ENCODE data around the gene CAPN8. TPM values are rescaled to one million over a fixed set of nuclear protein-coding genes. Genes with fewer than 3 reads are reported as not detected.

CAPN8 gene
- total RNA-seq, 2 donors from 2014 or later: 52.6 to 102 TPM

DNA sequence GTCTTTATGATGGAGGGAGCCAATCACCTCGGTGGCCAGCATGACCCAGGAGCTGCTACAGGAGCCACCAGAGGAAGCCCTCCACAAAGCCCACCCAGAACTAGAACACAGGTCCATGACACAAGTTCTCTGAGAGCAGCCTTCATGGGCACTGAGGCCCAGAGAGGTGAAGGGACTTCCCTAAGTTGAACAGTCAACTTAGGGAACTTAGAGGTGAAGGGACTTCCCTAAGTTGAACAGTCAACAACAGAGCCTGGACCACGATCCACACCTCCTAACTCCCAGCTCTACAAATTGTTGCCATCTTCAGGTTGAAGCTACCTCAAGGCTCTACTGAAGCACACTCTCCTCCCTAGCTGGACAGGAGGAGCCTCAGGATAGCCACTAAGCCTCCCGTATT, 139.5 kb downstream of the CAPN8 start:
- no peak for DNase-seq
- no peaks in the 10 kb centered on the region for H3K36me3 ChIP-seq
- no peaks in the 10 kb centered on the region for H3K27me3 ChIP-seq
- H3K4me1 ChIP-seq: no peaks in the 10 kb centered on the region
- no peak overlapping the region for H3K27ac ChIP-seq
- no peaks in the 10 kb centered on the region for H3K9me3 ChIP-seq
- no peak overlapping the region for H3K9ac ChIP-seq (ENCODE audit: low read depth in 2 of 2, low read length in 2 of 2)
- no peak overlapping the region for H3K4me3 ChIP-seq
- TF ChIP-seq, protein P1, sequence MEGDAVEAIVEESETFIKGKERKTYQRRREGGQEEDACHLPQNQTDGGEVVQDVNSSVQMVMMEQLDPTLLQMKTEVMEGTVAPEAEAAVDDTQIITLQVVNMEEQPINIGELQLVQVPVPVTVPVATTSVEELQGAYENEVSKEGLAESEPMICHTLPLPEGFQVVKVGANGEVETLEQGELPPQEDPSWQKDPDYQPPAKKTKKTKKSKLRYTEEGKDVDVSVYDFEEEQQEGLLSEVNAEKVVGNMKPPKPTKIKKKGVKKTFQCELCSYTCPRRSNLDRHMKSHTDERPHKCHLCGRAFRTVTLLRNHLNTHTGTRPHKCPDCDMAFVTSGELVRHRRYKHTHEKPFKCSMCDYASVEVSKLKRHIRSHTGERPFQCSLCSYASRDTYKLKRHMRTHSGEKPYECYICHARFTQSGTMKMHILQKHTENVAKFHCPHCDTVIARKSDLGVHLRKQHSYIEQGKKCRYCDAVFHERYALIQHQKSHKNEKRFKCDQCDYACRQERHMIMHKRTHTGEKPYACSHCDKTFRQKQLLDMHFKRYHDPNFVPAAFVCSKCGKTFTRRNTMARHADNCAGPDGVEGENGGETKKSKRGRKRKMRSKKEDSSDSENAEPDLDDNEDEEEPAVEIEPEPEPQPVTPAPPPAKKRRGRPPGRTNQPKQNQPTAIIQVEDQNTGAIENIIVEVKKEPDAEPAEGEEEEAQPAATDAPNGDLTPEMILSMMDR (IDR thresholded peaks at IDR 0.05): no peak
- intact Hi-C loops (cut with DNase I): no loop called here

DNA sequence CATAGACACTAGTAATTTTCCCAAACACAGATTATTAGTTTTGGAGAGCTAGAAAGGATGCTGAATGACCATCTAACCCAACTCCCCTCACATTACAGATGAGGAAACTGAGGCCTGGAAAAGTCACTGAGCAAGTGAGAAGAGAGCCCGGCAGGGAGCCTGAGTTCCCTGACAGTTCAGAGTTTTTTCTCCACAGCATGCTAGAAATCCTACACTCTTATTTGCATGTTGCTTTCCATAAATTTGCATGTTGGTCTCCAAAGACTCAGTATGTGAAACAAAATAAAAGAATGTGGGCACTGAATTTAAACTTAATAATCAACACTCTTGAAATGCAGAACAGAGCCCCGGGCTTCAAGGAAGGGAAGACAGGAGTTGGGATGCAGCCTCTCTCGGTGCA, 140.0 kb downstream of the CAPN8 start:
- H3K27me3 ChIP-seq: no peaks in the 10 kb centered on the region

DNA sequence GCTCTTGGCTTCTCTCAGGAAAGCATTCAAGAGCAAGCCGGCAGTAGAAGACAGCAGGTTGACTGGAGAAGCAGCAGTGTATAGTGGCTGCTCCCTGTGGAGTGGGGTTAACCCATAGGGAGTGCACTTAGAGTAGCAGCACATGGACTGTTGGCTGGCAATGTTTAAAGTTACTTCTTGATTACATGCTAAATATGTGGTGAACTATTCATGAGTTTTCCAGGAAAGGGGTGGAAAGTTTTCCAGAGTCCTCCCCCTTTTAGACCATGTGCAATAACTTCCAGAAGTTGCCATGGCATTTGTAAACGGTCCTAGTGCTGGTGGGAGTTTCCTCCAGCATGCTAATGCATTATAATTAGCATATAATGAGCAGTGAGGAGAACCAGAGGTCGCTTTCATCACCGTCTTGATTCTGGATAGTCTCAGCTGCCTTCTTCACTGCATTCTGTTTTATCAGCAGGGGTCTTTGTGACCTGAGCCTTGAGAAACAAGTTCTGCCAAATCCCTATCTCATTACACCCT, 140.5 kb downstream of the CAPN8 start:
- Histone ChIP-seq H3K27me3 (no peaks in the 10 kb centered on the region), H3K4me3 (no peak overlapping the region), H3K9ac (ENCODE audit: low read depth in 2 of 2, low read length in 2 of 2) (no peak overlapping the region), H3K4me1 (no peaks in the 10 kb centered on the region), H3K27ac (no peak overlapping the region), H3K9me3 (no peaks in the 10 kb centered on the region), H3K36me3 (no peaks in the 10 kb centered on the region)
- no peak for DNase-seq
- TF ChIP-seq, protein P1 (IDR thresholded peaks at IDR 0.05): no peak
- intact Hi-C loops (cut with DNase I): no loop called here

More for the DNA sequence above, 140.0 kb downstream of the CAPN8 start:
- DNase-seq: no peak
- H3K9me3 ChIP-seq: no peaks in the 10 kb centered on the region
- TF ChIP-seq, protein P1 (IDR thresholded peaks at IDR 0.05): no peak
- no peaks in the 10 kb centered on the region for H3K36me3 ChIP-seq
- H3K9ac ChIP-seq (ENCODE audit: low read depth in 2 of 2, low read length in 2 of 2): no peak overlapping the region
- H3K4me1 ChIP-seq: no peaks in the 10 kb centered on the region
- H3K27ac ChIP-seq: no peak overlapping the region
- H3K4me3 ChIP-seq: no peak overlapping the region
- intact Hi-C loops (cut with DNase I): no loop called here

DNA sequence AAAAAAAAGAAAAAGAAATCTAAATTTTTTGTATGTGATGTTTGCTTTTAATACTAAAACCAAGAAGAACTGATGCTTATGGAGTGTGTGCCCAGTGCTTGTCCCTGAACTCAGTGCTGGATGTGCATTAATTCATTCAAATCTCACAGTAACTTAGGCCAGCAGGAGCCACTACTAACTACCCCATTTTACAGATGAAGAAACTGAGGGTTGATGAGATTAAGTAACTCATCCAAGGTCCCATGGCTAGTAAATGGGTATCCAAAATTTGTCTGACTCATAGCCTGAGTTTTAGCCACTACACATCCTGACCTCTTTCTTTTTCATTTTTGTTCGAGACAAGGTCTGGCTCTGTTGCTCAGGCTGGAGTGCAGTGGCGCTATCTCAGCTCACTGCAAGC, 144.4 kb downstream of the CAPN8 start:
- intact Hi-C loops (cut with DNase I): no loop called here
- H3K4me1 ChIP-seq: no peaks in the 10 kb centered on the region
- no peak for DNase-seq
- H3K27me3 ChIP-seq: no peaks in the 10 kb centered on the region
- TF ChIP-seq, protein P1 (IDR thresholded peaks at IDR 0.05): no peak
- H3K9me3 ChIP-seq: no peaks in the 10 kb centered on the region
- H3K9ac ChIP-seq (ENCODE audit: low read depth in 2 of 2, low read length in 2 of 2): no peak overlapping the region
- H3K4me3 ChIP-seq: no peak overlapping the region
- H3K36me3 ChIP-seq: no peaks in the 10 kb centered on the region
- H3K27ac ChIP-seq: no peak overlapping the region

DNA sequence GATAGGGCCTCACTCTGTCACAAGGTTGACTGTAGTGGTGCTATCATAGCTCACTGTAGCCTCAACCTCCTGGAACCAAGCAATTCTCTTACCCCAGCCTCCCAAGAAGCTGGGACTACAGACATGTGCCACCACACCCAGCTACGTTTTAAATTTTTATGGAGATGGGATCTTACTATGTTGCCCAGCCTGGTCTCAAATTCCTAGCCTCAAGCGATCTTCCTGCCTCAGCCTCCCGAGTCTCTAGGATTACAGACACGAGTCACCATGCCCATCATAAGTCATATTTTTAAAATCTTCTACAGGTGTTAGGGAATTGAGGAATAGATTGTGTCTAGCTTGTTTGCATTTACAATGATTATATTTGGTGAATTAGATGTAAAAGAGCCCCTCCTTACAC, 145.3 kb downstream of the CAPN8 start:
- intact Hi-C loops (cut with DNase I): no loop called here
- H3K36me3 ChIP-seq: no peaks in the 10 kb centered on the region
- no peak overlapping the region for H3K9ac ChIP-seq (ENCODE audit: low read depth in 2 of 2, low read length in 2 of 2)
- H3K4me3 ChIP-seq: no peak overlapping the region
- no peak overlapping the region for H3K27ac ChIP-seq
- no peaks in the 10 kb centered on the region for H3K27me3 ChIP-seq
- TF ChIP-seq, protein P1 (IDR thresholded peaks at IDR 0.05): no peak
- DNase-seq: no peak
- H3K9me3 ChIP-seq: no peaks in the 10 kb centered on the region
- H3K4me1 ChIP-seq: no peaks in the 10 kb centered on the region
